HG03097 (cell line): ENCODE results near the gene TJP3.

Source experiments
- ATAC-seq: cut with Tn5 transposase; IDR thresholded peaks from one replicate; pipeline ENCODE4 v1.9.1; 2021; ENCODE audit not compliant: unreplicated experiment, low FRiP score

TJP3 gene

DNA sequence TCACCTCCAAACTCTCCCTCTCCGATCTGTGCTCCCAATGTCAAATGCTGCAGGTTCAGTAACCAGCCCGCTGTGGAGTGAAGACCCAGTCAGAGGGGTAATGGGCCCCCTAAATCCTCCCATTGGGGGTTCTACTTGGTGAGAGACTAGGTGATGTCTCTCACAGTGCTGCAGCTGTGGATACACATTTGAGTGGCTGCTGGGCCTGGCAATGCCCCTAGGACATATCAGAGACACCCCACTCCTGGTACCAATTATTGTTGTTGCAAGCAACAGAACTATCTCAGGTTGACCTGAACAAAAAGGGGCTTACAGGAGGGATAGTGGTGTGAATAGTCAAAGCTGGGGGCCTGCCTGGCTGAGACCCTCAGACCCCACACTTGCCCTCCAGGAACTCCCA, 73.4 kb downstream of the TJP3 start:
- no peak for ATAC-seq

DNA sequence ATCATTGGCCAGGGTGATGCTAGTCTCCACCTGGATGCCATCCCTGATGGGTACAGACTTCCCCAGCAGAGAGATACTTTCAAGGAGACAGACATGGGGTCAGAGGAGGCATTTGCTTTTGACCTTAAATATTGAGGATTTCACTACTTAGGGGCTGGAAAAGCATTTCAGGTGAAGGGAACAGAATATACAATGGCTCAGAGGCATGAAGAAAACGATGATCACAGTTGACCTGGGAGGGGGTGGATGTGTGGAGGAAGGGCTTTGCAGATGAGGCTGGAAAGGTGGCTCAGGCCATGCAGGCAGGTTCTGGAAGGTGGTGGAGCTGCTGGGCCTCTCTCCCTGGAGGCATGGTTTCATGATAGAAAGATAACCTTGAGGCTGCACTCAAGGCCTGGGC, 74.1 kb downstream of the TJP3 start:
- no peak for ATAC-seq

DNA sequence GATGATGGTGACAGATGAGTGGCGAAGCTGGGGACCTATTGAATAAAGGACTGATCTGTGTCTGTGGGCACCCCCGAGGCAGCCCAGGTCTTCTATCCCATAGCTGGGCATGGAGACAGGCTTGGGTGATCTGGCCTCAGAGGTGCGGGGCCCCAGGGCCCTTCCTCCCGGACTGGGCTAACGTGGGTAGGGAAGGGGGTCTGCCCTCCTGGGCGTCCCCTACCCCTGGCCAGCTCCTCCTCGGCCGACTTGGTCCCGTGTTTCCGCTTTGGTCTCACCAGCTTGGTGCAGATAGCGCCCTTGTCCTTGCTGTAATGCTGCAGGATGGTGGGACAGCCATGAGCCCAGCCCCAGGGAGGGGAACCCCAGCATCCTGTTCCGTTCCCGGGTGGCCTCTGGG, 74.7 kb downstream of the TJP3 start:
- no peak for ATAC-seq

DNA sequence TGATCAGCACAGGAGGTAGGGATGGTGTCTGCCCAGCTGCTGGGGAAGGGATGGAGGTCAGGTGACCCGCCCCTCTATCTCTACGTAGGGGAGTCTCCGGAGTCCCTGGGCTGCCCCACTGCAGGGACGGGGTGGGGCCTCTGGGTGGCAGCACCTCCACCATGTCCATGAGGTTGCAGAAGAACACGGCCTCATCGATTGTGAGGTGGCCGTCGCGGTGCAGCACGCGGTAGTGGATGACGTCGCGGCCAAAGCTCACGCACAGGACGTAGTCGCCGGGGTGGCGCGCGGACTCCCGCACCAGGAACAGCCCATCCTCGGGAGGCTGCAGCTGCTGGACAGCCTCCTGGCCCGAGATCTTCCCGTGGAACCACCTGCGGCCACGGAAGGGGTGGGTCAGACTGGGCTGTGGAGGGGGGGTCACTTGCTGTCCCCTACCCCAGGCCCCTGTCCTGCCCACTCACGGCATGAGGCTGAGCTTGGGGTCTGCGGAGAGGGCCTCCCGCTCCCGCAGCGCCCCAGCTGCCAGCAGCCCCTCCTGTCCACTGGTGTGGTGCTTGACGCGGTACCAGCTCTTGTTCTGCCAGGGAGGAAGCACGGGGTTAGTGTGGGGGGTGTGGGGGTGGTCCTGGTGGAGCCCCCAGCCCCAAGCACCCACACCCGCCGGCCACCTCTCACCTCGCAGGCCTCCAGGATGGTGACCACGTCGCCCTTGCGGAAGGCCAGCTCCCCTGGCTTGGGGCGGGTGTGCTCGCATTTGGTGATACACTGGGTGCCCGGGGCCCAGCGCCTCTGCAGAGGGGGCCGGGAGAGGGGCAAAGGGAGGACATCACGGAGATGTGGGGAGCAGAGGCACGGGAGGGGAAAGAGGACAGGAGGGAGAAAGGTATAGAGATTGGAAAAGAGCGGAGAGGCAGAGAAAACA, 75.7 kb downstream of the TJP3 start:
- no peak for ATAC-seq

DNA sequence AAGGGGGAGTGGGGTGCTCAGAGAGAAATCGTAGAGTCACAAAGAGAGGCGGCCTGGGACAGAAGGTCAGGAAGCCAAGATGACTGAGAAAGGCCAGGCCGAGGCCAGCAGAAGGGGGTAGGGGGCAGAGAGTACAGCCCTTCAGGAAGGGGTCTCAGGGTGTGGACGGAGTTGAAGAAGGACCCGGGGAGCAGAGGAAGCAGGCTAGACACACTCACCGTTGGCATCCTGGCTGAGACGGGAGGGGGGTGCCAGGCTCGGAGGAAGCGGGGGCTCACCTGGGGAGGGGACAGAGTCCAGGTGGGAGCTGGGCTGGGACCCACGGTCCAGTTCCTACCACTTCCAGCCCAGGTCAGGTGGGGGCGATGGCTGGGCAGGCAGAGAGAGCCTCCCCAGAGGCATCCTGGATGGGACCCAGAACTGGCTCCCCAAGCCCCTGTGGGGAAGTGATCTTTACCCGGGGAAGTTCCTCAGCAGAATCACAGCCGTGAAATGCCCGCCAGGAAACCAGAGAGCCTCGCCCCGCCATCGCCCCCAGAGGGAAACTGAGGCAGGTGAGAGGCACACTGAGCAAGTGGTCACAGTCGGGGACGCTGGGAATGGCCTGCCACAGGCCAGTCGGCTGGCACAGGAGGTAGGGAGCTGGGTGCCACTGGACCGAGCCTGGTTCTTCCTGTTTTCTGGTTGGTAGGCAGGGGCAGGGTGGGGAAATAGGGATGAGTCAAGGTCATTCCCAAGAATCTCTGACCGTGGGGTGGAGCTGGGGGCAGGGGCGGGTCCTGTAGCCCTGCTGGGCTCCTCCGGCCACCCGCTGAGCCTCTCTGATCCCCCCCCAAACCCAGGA, 76.6 kb downstream of the TJP3 start:
- no peak for ATAC-seq

DNA sequence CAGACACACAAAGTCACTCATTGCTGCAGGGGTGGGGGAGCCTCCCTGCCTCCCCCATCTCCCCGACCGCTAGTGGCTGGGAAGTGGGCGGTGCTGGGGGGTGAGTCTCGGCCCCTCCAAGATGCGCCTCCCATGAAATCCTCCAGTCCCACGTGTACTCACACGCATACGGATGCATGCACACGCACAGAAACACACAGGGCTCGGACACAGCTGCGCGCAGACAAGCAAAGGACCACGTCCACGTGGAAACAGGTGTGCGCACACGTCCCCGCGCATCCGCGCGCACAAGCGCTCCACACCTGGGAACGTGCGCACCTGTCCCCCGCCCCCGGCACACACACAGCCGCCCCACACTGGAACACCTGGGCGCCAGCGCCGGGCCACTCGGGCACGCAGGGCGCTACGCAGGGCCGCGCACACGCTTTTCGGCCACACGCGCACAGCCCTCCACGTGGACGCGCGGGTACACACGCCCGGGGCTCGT, 77.3 kb downstream of the TJP3 start:
- ATAC-seq, result no peak

DNA sequence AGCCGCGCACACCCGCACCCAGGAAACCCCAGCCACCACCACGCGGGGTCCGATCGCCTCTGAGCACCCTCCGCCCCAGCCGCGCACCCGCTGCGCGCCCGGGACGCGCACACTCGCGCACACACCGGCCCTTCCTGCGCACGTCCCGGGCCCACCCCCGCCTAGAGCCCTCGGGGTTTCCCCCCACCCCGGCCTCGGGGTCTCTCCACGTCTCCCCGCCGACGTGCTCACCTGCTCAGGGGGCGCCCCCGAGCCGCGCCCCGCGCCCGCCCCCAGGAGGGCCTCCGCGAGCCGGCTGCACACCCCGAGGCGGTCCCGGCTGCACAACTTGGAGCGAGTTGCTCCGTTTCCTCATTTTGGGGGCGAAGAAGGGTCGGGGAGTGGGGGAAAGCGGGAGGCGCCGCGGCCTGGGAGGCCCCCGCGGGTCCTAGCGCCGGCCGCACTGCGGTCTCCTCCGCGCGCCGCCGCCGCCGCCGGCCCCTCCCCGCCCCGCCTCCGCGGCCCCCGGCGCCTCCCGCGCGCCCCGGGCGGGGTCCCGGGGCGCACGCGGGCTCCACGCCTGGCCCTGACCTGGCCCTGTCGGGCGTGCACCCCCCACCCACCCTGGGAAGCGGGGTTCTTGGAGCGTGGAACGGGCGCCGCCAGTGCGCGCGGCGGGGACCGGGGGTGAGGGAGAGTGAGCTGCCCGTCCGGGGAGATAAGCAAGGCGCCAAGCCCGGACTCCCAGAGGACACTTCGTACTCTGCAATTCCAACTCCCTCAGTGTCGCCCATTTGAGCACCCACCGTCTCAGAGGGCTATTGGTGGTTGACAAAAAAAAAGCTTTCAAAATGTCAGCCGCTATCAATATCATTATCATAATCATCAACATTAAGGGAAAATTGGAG, 78.0 kb downstream of the TJP3 start, which contains the start of gene MATK:
Gene MATK, minus strand, starts transcription at position 444 of the 887 bp plus-strand sequence. CDS start 1,246 bp downstream, outside the sequence.
- no peak for ATAC-seq

DNA sequence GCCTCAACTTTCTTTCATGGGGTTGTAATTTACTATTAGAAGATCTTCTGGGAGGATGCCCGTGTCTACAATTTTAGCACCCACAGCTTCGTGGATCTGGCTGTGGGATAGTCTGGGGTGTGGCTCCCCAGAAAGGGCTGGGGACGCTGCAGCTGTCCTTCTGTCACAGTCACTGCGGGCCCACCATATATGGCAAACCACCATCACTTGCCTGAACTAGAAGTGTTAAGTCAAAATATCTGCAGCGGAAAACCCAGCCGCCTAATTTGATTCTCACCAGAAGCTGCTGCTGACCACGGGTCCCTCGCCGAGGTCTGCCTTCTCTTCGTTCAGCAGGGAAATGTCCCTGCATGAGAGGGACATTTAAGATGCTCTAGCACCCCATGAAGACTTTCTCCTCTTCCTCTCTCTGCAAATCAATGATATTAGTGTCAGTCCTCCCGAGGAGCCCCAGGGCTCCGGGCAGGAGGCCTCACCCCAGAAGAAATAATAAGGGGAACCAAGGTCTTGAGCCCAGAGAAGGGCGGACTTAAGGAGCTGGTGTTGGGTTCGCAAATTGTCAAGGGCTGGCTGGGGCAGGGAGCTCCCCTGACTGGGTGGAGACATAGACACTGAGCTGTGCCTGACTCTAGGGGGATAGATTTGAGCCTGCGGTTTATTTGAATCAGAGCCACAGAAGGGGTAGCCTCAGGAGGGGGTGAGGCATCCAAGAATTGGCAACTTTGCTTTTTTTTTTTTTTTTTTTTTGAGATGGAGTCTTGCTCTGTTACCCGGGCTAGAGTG, 81.0 kb downstream of the TJP3 start:
- ATAC-seq, result no peak

DNA sequence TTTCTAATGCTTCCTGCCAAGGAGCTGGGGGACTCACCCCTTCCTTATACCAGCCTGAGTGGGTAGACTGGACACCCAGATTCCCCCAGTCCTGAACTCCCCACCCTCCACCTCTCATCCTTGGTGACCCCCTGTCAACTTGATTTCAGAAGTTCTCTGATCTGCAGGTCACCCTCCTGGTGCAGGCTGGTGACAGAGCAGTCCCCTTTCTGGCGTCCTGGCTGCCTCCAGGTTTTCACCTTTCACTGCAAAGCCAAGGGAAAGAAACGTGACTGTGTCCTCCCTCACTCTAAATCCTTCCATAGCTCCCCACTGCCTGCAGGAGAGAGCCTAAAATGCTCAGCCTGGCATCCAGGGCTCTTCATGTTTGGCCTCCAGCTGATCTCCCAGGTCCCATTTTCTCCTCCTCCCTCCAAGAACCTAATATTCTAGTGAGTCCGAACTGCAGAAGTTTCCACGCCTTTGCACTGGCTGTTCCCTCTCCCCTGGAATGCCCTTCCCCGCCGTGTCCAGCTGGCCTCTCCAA, 82.1 kb downstream of the TJP3 start:
- no peak for ATAC-seq

DNA sequence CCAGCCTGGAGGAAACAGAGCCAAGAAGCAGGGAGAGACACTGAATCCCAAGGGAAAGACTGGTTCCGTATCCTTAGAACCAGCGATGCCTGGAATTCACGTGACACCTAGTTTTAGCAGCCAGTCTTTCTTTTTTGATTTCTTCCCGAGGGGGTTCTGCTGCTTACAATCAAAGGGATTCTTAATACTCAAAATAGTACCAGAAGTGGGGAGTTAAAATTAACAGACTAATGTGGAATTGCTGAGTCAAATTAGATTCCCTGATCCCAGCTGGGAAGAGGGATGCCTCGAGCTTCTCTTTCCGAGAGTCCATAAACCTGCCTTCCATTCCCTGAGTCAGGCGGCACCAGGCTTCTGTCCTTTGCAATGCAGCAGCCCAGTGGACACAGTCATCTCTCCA, 82.8 kb downstream of the TJP3 start:
- ATAC-seq, result no peak

DNA sequence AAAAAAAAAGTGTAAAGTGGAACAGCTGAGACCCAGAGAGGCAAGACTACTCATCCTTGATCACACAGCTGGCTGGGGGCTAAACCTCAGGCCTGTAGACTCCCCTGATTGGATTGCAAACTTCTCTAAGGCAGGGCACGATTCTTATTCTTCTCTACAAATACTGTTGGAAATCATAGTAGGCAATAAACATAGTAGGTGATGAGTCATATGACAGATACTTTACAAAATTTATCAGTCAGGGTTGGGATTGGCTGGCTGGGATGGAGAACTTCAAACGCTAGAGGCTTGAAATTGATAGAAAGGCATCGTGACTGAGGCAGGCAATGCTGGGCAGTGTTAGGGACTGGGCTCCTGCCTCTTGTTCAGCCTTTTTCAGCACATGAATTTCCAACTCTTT, 83.9 kb downstream of the TJP3 start:
- no peak for ATAC-seq

DNA sequence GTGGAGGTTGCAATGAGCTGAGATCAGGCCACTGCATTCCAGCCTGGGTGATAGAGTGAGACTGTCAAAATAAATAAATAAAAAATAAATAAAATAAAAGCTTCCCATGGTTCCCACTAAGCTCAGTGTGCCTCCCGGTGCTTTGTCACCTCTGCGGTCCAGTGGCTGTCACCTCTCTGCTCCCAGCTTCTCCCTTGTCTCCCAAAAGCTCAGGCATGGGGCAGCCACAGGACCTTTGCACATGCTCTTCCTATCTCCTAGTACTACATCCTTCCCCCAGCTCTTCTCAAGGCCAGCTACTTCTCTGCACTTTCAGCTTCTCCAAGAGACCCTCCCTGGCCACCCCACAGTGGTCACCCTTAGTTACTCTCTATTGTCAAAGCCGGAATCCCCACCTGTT, 85.6 kb downstream of the TJP3 start:
- no peak for ATAC-seq

DNA sequence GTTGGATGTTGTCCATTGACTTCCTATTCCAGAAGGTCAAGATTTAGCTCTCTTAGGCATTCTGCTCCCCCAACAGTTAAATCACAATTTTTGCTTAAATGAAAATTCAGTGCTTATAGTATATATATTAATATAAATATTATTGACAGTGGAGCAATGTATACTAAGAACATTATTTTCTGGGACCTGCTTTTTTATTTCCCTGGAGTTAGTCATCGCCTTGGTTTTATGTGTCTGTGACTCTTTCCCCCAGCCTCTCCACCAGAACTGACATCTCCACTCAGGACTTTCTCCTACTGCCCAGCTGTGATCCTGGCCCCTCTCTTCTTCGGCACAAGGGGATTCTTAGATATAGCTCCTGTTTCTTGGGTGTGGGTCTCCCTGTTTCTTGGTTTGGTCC, 88.2 kb downstream of the TJP3 start:
- no peak for ATAC-seq

DNA sequence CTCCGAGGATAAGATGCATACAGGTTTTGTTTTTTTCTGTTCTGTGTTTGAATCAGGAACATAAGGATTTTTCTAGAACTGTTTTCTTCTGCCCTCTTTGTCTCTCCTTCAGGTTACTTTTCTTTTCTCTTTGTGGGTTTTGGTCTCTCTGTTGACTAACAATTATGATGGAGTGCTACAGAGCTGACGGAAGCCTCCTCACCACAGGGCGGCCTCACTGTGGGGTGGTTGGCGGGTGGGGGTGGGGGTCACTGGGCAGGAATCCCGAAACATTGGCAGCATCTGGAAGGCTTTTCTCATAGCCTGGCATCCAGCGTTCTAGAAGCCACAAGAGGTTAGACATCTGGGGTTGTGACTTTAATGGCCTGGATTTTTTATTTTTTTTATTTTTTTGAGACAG, 90.0 kb downstream of the TJP3 start:
- ATAC-seq, result no peak
